Osteocyte (in vitro differentiated cells): Measurements from ENCODE around the gene CCNY. TPM values are rescaled to one million over a fixed set of nuclear protein-coding genes. Genes with fewer than 3 reads are reported as not detected.

ENCODE experiments used
- DNase-seq: peaks from one replicate; pipeline ENCODE4 v3.0.0; 2021; ENCODE audit warnings: mixed read lengths; ENCODE audit not compliant: unreplicated experiment; ENCODE audit errors: extremely low spot score
- H3K27ac Mint-ChIP-seq: one replicate; pipeline ENCODE4 v1.8.0; 2021; ENCODE audit warnings: mild to moderate bottlenecking, mixed read lengths; ENCODE audit not compliant: unreplicated experiment
- H3K27me3 Mint-ChIP-seq: one replicate; pipeline ENCODE4 v1.8.0; 2021; ENCODE audit warnings: mixed read lengths; ENCODE audit not compliant: unreplicated experiment
- H3K36me3 Mint-ChIP-seq: one replicate; pipeline ENCODE4 v1.8.0; 2021; ENCODE audit warnings: mixed read lengths; ENCODE audit not compliant: unreplicated experiment
- H3K4me1 Mint-ChIP-seq: one replicate; pipeline ENCODE4 v1.8.0; 2021; ENCODE audit warnings: mixed read lengths; ENCODE audit not compliant: unreplicated experiment
- H3K4me3 Mint-ChIP-seq: one replicate; pipeline ENCODE4 v1.8.0; 2021; ENCODE audit warnings: mild to moderate bottlenecking, moderate library complexity, mixed read lengths; ENCODE audit not compliant: unreplicated experiment
- H3K9me3 Mint-ChIP-seq: one replicate; pipeline ENCODE4 v1.8.0; 2021; ENCODE audit warnings: mixed read lengths; ENCODE audit not compliant: unreplicated experiment
- CTCF ChIP-seq: fragments of 200-600 bp; sonication (generic); IDR thresholded peaks from 2 replicates; pipeline ENCODE4 v1.5.0; 2021; ENCODE audit warnings: antibody characterized with exemption, mild to moderate bottlenecking, moderate library complexity
- total RNA-seq: library from RNA; stranded (reverse); gene quantifications from 2 replicates; pipeline ENCODE4 v1.2.1, GENCODE V29; 2021

The CCNY gene
- total RNA-seq, 1 donor from 2014 or later: 76.4 TPM

GRCh38 chr10:35462491-35462934 is 126.2 kb downstream of the CCNY start:
- no peak for TF ChIP-seq CTCF
- no peak for DNase-seq
- Mint-ChIP-seq H3K9me3 (no peaks in the 10 kb centered on the region), H3K27ac (no peak overlapping the region), H3K4me3 (no peak overlapping the region), H3K4me1 (peaks cover 43% of the 10 kb centered on the region), H3K36me3 (no peaks in the 10 kb centered on the region), H3K27me3 (no peaks in the 10 kb centered on the region)

GRCh38 chr10:35463105-35463867 is 127.0 kb downstream of the CCNY start:
- Mint-ChIP-seq H3K36me3 (no peaks in the 10 kb centered on the region), H3K27ac (no peak overlapping the region), H3K27me3 (no peaks in the 10 kb centered on the region), H3K9me3 (no peaks in the 10 kb centered on the region), H3K4me3 (no peak overlapping the region), H3K4me1 (peaks cover 37% of the 10 kb centered on the region)
- DNase-seq: no peak
- no peak for TF ChIP-seq CTCF

GRCh38 chr10:35463878-35464277 is 127.6 kb downstream of the CCNY start:
- Mint-ChIP-seq H3K4me3 (no peak overlapping the region), H3K9me3 (no peaks in the 10 kb centered on the region), H3K4me1 (peaks cover 31% of the 10 kb centered on the region), H3K27me3 (no peaks in the 10 kb centered on the region), H3K36me3 (no peaks in the 10 kb centered on the region), H3K27ac (no peak overlapping the region)
- DNase-seq: no peak
- no peak for TF ChIP-seq CTCF

GRCh38 chr10:35464825-35465456 is 128.6 kb downstream of the CCNY start:
- Mint-ChIP-seq H3K4me3 (no peak overlapping the region), H3K36me3 (no peaks in the 10 kb centered on the region), H3K9me3 (no peaks in the 10 kb centered on the region), H3K27me3 (no peaks in the 10 kb centered on the region), H3K4me1 (peaks cover 29% of the 10 kb centered on the region), H3K27ac (no peak overlapping the region)
- DNase-seq: no peak
- no peak for TF ChIP-seq CTCF

- Mint-ChIP-seq H3K4me1 (peaks cover 35% of the 10 kb centered on the region), H3K4me3 (no peak overlapping the region), H3K9me3 (no peaks in the 10 kb centered on the region), H3K36me3 (no peaks in the 10 kb centered on the region), H3K27me3 (no peaks in the 10 kb centered on the region), H3K27ac (no peak overlapping the region)
- DNase-seq: no peak
- TF ChIP-seq CTCF: no peak
These were observed 129.4 kb downstream of the CCNY start for GRCh38 chr10:35465673-35466072.
